Activated CD4-positive, alpha-beta T cell treated with anti-CD3 and anti-CD28 coated beads, Interleukin-2, amount 50 U/mL, for 24 hours (primary cell): ENCODE data around the gene PDE4D.
"Not testable (repeated sequence)": the region's sequence is repeated elsewhere in the genome, so short reads cannot be mapped to it uniquely, and the experiment has no call there.

Experiments used
- DNase-seq, 2 donors: peaks; one replicate each; pipeline ENCODE4 v3.0.0-alpha.2; 2020; ENCODE audit warnings: low read depth in 1 of 2, low spot score in 1 of 2

Gene PDE4D

GRCh38 chr5:59064293-59064692 is 829.2 kb downstream of the PDE4D start:
- no peak for DNase-seq

- no peak for DNase-seq
These were observed 830.4 kb downstream of the PDE4D start for GRCh38 chr5:59062986-59063683.

GRCh38 chr5:59061377-59061776 is 832.1 kb downstream of the PDE4D start:
- DNase-seq = no peak

DNA sequence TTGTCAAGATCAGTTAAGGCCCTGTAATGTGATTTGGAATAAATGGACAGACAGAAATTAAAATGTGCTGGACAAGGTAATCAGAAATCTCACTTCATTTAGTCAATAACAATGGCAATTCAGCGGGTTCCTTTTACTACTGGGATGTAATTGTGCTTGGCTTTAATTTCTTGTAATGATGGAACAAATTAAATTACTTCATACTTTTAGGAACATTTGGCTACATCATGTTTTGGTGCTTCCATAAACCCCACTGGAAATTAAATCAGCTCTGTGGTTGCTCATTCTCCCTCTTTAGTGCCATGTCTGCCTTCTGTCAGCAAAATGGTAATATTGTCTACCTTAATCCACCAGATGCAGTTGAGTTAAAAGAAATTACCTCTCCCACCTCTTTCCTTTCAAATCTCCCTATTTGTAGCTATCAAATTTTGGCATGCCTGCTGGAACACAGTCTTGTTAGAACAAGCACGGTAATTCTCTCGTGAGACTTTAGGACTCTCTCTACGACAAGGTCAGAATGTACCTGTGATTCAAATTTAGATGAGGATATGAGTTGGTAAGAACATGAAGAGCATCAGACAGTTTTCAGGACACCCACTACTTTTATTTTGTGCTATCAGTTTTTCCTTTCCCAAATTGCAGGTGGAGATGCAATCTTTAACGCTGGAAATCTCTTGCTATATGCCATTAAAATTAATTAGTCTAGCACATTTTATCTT is 834.4 kb downstream of the PDE4D start:
- no peak for DNase-seq

- no peak for DNase-seq
These were observed 835.3 kb downstream of the PDE4D start for GRCh38 chr5:59058237-59058636.

- DNase-seq = not testable (repeated sequence)
These were observed 836.9 kb downstream of the PDE4D start for GRCh38 chr5:59056599-59056998.

DNA sequence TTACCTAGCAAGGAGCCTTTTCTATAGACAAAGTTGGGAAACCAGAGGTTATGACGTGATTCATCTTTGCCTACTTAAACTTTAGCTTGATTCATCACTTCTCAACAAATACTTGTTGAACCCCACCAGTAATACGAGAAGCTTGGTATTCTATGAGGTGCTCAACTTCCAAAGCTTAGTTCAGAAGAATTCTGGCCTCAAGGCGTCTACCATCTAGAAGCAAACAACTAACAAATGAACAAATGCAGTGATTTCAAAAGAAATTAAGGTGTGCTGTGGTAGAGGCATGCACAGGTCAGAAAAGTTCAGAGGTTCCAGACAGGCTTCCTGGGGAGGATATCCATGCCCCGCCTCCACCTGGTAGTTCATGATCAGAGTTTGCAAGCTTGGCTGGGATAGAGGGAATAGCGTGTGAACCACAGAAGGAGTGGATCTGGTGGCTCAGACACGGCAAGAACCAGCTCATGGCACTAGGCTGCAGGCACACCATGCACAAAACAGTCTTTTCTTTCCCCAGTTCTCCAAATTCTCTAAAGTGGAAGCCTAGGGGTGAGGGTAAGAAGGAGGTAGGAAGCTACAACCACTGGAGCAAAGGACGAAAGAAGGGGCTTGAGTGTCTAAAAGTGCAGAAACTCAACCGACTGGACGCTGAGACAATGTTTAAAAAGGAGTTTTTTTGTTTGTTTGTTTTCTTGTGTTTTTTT is 837.6 kb downstream of the PDE4D start:
- no peak for DNase-seq

- DNase-seq = no peak
These were observed 838.5 kb downstream of the PDE4D start for GRCh38 chr5:59054963-59055528.

DNA sequence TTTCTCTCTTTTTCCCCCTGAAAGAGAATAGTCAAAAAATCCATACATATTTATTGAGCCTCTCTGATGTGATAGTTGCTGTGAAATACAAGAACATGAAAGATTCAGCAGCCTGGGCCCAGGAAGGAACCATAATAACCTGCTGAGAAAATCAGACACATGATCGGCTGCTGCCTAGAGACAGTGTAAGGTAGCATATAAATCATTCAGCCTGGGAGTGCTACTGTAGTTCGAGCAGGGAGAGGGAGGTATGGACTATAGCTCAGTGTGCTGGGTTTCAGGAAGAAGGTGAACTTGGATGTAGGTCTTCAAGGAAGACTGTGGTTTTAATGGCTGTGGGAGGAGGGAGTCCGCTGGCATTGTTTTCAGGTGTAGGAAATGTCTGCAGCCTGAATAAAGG is 841.6 kb downstream of the PDE4D start:
- DNase-seq = no peak

GRCh38 chr5:59049095-59049494 is 844.4 kb downstream of the PDE4D start:
- no peak for DNase-seq

DNA sequence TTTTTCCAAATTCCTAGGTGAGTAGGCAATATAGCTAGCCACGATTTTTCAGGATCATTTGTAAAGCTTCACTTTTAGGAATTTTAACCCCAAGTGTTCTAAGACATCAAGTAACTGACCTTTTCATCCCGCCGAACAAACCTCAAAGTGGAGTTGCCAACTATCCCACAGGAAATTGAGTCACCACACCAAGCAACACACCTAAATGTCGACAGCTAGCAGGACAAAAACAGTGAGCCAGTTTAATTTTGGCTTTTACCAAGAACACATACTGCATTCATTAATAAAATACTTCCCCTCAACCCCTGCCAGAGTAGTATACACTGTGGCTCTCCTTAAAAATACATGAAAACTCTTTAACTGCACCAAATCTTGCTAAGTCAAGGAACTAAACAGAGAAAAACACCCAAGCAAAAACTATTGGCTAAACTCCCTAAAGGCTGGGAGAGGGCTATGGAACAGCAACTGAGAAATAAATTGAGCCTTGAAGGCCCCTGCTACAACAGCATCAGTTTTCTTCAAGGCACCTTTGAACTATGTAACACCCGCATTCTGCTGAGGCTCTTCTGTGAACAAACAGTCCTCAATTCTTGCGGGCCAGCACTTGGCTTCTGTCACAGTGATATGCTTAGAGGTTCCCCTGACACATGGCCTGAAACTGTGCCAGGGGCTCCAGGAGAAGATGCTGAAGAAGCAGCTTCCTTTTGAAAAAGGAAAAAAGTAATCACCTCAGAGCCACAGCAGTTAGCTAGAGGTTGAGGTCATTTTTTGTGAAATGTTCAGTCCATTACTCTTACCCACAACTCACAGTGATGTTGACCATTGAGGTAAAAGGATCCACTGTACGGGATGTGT is 851.1 kb downstream of the PDE4D start:
- no peak for DNase-seq

DNA sequence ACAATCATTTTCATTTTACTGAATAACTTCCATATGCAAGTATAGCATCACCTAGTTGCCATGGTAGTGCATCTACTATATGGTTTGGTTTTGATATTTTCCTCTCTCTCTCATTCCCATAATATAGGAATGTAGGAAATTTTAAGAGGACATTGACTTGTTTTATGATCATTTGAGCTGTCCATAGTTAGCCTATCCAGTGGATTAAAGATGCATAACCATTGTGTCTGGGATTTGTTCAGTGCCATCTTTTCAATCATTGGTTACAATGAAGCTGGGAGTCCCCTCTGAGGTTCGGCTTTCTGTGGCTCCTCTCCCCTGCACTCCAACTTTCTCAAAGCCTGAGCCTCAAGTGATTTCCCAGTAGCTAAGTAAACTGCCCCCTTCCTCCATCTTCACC is 852.2 kb downstream of the PDE4D start:
- no peak for DNase-seq

- no peak for DNase-seq
These were observed 852.7 kb downstream of the PDE4D start for GRCh38 chr5:59040804-59041201.

GRCh38 chr5:59040024-59040803 is 853.3 kb downstream of the PDE4D start:
- DNase-seq = no peak

DNA sequence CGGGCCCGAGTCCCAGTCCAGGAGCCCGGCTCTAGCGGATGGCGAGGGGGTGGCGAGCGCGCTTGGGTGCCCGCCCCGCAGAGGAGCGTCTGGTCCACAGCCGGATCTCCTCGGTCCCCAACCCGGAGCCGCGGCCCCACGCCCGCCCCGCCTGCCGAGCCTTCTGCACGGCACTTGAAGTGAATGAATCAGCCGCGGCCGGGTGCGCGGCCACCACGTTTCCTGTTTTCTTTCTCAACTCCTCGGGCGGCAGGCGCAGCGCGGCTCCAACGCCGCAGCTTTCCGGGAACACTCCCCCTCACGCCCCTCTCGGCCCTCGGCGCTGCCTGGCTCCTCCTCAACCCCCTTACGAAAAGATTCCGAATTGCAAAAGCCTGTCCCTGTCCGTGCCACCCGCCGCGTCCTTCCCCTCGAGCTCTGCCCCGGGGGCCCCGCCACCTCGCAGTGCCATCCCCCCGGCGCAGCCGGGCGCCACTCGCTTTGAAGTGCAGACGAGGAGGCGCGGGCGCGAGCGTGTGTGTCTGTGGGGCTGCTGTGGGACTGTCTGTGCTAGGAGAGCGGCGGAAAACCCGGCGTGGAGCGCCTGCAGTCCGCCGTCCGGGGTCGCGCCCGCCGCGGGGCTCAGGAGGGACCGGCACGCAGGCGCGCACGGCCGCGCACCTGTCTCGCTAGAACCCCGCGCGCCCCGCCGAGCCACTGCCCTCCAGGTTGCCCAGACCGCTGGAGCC is 854.1 kb downstream of the PDE4D start:
- peak; percentile 71 to 72 for DNase-seq

- no peak for DNase-seq
These were observed 854.7 kb downstream of the PDE4D start for GRCh38 chr5:59038798-59039295.

- DNase-seq = no peak
These were observed 855.4 kb downstream of the PDE4D start for GRCh38 chr5:59037941-59038797.

- DNase-seq = no peak
These were observed 856.1 kb downstream of the PDE4D start for GRCh38 chr5:59037453-59037852.
